ENCODE measurements around the gene HK1.
"Not testable (repeated sequence)": the region's sequence is repeated elsewhere in the genome, so short reads cannot be mapped to it uniquely, and the experiment has no call there.

HK1 gene

DNA sequence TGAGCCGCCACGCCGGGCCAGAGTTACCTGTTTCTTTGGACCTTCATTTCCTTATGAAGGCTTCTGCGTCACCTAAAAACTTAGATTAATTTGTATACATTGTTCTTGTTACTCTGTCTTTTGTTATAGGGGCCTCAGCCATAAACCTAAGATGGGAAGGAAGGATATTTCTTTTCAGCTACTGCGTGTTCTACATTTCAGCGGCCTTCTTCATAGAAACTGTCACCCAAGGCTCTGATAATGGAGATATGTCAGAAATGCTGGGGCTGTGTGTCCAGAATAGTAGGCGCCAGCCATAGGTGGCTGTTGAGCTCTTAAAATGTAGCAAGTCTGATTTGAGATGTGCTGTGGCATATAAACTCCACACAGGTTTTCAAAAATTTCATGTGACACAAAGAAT, 52.9 kb downstream of the HK1 start:
- no peak for DNase-seq

DNA sequence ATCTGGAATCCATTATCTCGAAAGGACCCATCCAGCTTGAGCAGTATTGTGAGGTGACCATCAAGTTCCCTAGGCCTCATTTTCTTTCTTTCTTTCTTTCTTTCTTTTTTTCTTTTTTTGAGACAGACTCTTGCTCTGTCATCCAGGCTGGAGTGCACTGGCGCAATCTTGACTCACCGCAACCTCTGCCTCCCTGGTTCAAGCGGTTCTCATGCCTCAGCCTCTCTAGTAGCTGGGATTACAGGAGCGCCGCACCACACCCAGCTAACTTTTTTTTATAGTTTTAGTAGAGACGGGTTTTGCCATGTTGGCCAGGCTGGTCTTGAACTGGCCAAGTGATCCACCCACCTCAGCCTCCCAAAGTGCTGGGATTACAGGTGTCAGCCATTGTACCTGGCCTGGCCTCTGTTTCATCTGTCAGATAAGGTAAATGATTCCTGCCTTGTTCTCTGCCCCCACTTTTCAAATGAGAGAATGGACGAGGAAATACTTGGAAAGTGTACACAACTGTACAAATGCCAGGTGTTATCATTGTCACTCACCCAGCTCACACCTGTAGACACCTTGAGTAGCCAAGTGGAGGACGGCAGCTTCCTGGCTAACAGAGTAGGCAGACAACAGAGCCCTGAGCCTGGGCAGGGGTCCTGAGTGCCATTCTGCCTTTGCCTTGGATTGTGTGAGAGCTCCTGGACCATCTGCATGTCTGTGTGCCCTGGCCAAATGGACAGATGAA, 54.1 kb downstream of the HK1 start:
- DNase-seq, result no peak

DNA sequence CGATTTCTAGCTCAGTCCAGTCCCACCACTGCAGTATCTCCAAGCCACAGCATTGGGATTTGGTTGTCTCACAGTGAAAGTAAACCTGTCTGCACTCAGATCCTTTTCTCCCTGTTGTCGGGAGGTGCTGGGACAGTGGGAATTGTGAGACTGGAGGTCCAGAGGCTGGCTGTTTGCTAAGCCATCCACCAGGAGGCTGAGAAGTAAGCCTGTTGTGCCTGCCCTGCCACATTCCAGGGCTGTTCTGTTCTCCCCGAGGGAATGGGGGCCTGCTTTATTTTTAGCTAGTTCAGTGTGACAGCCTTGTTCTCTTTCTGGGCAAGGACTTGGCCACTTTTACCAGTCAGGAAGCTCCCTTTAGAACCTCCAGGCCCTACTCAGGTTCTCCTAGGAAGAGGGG, 54.9 kb downstream of the HK1 start:
- no peak for DNase-seq

- not testable (repeated sequence) for DNase-seq
Observed at GRCh38 chr10:69333865-69334301, 55.6 kb downstream of the HK1 start.

- no peak for DNase-seq
Observed at GRCh38 chr10:69334302-69335062, 56.2 kb downstream of the HK1 start.

DNA sequence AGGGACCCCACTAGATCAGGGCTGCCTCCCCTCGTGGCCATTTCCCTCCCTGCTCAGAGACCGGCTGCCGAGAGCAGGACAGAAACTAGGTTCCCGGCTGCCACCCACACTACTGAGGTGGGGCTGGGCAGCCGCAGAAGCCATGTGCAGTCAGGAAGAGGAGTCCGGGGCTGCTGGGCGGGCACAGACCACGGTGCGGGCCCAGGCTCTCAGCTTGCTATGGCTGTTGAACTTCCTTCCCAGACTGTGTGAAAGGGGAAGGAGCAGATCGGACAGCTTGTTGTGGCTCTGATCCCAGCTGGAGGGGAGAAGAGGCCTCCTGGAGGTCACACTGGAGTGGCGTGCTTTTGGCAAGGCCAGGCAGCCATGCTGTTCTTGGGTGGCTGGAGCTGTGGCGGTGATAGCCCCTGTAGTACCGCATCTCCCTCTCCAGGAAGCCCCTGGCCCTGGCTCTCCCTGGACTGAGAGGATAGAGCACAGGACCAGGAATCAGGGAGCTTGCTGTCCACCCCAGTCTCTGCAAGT, 56.8 kb downstream of the HK1 start:
- no peak for DNase-seq

DNA sequence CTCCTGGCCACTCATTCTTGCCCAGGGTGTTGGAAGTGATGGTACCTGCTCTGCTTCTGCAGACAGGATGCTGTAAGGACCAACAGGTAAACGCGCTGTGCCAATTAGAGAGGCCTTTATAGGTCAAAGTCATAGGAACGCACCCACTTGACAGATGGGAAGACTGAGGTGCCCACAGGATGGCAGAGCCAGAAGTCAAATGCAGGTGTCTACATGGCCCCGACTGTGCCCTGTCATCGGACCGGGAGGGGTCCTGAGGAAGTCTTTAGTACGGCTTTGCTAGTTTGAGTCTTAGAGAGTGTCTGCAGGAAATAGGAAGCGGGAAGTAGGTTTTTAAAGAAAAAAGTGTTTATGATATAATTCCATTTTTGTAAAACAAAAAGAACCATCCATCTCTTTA, 57.3 kb downstream of the HK1 start:
- no peak for DNase-seq

DNA sequence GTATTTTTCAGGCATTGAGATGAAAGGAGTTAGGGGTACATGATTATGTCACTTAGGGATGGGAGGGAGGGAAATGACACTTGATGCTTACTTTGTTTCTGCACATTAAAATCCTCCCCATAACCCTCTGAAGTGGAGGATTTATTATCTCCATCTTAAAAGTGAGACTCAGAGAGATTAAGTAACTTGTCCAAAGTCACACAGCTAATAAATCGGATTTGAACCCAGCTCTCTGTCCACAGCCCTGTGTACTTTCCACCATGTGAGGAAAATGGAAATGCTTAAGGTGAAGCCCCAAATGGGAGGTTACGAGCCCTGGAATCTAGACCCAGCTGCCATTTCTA, 58.6 kb downstream of the HK1 start:
- DNase-seq, result no peak

DNA sequence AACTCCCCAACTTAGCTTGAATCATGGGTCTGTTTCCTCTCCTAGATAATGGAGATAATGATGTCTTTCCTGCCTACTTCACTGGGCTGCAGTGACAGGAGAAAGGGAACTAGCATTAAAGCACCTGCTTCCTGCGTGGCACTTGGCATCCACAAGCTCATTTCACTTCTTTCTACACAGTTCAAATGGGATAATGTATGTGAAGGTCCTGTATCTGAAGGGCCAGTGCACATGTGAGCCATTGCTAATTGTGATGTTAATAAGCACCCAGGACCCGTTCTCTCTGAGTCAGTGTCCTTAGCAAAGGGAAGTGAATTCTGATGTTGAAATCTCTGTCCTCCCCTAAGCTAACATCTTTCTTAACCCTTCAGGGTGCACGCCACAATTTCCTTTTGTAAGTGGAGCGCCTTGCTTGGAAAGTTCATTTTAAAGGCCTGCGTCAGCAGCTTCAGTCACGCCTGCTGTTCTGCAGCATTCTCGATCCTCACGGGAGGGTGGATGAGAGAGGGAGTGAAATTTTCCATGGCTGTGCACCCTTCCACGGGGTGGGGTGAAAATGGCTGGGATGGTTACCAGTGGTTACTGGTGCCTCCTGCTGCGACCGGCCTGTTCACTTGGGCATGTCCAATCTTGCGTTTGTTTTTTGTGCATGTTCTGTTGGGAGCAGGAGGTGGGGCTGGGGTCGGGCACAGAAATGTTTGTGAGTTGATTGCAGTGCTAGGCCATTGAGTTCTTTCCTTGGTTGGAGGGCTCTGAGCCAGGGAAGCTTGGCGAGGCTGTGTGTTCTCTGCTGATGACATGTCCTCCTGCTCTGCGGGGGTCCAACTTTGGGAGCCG, 59.2 kb downstream of the HK1 start:
- no peak for DNase-seq

- DNase-seq, result no peak
Observed at GRCh38 chr10:69338133-69338456, 59.8 kb downstream of the HK1 start.

DNA sequence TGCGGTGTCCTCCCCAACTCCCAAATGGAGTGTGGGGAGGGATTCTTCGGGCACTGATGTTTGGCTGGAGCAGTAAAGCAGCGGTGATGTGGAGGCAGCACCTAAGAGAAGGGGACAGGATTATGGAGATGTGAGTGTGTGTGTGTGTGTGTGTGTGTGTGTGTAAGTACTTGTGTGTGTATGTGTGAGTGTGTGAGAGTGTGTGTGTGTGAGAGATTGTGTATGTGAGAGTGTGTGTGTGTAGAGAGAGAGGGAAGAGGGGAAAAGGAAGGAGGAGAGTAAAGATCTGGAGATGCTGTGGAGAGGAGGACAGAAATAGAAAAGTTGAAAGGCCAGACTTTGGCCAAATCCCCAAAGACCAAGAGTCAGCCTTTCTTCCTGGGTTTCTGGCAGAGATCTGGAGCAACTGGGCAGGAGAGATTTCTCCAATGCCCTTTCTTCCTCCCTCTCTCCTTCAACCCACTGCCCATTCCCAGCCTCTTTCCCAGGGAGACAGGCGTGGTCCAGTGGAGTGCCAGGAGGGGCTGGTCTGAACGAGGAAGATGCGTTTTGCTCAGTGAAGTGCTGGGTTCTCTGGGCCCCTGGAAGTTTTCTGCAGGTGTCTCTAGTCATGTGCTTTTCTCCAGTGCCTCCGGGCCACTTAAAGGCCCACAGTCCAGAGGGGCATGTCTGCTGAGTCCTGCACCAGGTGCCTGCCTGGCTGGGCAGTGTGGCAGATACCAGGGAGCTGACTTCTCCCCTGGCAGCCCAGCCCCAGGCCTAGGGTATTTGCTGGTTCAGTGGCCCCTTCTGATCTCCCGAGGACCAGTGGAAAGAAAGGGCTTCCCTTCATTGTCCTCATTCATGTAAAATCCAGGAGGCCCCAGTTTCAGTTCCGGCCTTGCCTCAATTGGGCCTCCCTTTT, 60.5 kb downstream of the HK1 start:
- no peak for DNase-seq

DNA sequence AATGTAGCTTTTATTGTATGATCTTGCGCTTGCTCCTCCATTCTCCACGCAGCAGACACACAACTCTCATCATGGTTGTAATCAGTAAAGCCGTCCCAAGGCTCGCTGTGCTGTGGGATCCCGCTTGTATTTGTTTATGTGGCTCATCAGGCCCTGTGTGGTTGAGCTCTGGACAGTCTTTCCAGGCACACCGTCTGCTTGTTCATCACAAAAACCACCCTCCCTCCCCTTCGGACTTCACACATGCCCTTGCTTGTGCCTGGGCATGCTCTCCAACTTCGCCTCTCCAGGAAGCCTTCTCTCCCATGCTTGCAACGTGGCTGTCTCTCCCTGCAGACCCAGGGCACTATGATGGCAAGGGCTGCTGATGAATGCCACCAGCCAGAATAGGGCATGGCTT, 62.4 kb downstream of the HK1 start:
- DNase-seq, result no peak

GRCh38 chr10:69343905-69344304, 65.6 kb downstream of the HK1 start:
- no peak for DNase-seq

GRCh38 chr10:69344591-69345252, 66.4 kb downstream of the HK1 start:
- no peak for DNase-seq

GRCh38 chr10:69345402-69345801, 67.1 kb downstream of the HK1 start:
- DNase-seq, result no peak

DNA sequence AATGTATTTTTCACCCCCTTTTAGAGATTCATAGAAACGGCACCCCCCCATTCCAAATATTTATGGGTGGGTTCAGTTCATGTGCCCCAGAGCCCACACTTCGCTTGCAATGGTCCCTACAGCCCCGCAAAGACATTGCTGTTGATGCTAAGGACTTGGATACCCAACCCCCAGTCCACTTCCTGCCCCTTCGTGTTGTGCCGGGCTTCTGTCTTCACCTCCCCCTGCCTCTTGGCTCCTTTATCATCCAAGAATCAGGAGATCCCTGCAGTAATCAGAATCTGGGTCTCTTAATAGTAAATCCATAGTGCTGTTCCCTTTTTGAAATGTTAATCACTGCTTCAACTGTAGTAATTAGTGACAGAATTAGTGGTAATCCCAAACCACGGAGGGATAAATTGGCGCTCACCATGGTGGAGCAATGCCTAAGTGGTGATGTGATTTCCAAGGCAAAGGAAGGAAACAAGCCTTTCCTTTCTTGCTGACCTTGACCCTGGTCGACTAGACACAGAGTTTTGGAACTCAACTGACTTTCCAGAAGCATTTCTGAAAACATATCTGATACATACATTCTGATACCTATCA, 67.7 kb downstream of the HK1 start:
- DNase-seq, result no peak

DNA sequence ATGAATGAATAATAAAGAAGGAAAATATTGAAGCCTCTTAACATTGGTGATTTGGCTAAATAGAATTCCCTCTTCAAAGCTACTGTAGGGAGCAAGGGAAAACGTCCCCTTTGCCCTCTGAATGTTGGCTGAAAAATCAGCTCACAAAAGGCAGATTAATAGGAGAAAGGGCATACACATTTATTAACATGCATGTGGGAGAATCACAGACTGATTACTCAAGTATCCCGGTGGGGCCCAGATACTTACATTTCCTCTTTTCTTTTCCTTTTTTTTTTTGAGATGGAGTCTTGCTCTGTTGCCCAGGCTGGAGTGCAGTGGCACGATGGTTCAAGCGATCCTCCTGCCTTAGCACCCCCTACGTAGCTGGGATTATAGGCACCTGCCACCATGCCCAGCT, 68.5 kb downstream of the HK1 start:
- DNase-seq, result no peak

DNA sequence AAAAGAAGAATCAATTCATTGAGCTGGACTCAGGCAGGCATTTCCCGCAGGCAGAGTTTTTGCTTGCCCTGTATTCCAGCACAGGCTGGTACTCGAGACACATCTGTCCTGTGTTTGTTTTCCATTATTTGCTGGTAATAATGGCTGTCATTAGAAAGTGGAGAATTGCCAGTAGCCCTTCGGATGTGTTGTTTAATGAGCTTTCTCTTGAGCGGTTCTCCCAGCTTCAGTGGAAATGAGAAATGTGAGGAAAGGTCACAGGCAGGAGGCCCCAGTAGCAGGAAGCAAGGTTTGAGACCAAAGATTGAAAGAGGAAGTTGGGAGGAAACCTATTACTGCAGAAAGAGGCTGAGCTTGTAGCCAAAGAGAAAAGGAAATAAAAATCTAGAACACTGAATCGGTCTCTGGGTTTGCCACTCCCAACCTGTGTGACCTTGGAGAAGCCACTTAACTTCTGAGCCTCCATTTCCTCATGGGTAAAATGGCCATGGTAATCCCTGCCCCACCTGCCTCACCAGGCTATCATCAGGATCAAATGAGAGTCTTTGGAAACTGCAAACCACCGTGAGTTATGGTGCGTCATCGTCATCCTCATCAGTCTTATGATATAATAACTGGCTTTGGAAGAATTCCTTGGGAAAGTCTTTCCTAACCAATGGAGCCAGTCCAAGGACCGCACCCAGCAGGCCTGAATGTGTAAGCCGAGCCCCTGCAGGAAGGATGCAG, 70.7 kb downstream of the HK1 start:
- DNase-seq, result no peak

DNA sequence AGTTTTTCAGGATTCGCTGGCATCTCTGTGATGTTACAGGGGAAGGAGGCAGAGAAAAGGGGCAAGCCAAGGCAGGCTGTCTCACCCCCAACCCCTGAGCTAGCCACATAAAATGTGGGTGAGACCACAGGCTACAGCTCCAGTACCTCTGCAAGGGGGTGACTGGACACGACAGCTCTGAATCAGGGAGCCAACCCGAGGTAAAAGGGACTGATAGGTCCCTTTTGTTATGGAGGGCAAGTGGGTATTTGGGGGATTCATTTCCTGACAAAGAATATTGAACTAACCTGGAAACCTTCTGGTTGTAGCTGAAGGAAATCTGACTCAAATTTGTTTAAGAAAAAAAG, 71.2 kb downstream of the HK1 start:
- DNase-seq, result no peak

- no peak for DNase-seq
Observed at GRCh38 chr10:69351589-69351988, 73.3 kb downstream of the HK1 start.
